ENCODE data around the gene GPC3.

DNA sequence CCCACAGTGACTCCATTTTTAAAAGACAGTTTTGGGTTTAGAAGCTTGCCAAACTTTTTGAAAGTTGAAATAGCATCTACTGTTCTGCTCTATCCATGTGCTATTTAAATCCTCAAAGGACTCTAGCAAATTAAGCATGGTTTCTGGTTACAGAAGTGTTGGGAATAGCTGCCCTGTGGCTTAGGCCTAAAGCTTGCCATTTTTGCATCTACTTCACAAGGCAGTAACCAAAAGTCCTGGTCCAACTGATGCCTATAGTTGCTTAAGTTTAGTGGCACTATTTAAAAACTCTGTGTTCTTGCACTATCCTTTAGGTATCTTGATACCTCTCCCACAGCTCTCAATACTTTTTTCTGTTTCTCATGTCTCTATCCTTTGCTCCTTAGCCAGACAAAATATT lies 319.1 kb downstream of the GPC3 start:
- TF ChIP-seq, protein P1, sequence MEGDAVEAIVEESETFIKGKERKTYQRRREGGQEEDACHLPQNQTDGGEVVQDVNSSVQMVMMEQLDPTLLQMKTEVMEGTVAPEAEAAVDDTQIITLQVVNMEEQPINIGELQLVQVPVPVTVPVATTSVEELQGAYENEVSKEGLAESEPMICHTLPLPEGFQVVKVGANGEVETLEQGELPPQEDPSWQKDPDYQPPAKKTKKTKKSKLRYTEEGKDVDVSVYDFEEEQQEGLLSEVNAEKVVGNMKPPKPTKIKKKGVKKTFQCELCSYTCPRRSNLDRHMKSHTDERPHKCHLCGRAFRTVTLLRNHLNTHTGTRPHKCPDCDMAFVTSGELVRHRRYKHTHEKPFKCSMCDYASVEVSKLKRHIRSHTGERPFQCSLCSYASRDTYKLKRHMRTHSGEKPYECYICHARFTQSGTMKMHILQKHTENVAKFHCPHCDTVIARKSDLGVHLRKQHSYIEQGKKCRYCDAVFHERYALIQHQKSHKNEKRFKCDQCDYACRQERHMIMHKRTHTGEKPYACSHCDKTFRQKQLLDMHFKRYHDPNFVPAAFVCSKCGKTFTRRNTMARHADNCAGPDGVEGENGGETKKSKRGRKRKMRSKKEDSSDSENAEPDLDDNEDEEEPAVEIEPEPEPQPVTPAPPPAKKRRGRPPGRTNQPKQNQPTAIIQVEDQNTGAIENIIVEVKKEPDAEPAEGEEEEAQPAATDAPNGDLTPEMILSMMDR (IDR thresholded peaks at IDR 0.05; ENCODE audit: low read length), result no peak
- TF ChIP-seq EZH2 (IDR thresholded peaks at IDR 0.05; ENCODE audit: borderline replicate concordance, low read length), result no peak
